Subcutaneous adipose tissue (tissue), 4 donors: ENCODE data around the gene NAGLU. TPM values are rescaled to one million over a fixed set of nuclear protein-coding genes. Genes with fewer than 3 reads are reported as not detected.

Experiments used
- total RNA-seq, 4 donors: library from RNA; depleted of rRNA; stranded (reverse); fragments of >200 nt; gene quantifications; one replicate each; pipeline ENCODE4 v1.1.0, GENCODE V29; 2016
- TF ChIP-seq, protein P1 (sequence below): fragments of 450-650 bp; IDR thresholded peaks from one replicate; pipeline ENCODE4 v1.5.1; 2016; ENCODE audit warnings: low read depth, mild to moderate bottlenecking, control low read depth, antibody characterized with exemption, moderate library complexity

Gene NAGLU
- total RNA-seq, 4 donors from 2014 or later: 43.5 to 123 (median 62.4) TPM

GRCh38 chr17:42554250-42555121 lies 18.4 kb downstream of the NAGLU start:
- TF ChIP-seq, protein P1, sequence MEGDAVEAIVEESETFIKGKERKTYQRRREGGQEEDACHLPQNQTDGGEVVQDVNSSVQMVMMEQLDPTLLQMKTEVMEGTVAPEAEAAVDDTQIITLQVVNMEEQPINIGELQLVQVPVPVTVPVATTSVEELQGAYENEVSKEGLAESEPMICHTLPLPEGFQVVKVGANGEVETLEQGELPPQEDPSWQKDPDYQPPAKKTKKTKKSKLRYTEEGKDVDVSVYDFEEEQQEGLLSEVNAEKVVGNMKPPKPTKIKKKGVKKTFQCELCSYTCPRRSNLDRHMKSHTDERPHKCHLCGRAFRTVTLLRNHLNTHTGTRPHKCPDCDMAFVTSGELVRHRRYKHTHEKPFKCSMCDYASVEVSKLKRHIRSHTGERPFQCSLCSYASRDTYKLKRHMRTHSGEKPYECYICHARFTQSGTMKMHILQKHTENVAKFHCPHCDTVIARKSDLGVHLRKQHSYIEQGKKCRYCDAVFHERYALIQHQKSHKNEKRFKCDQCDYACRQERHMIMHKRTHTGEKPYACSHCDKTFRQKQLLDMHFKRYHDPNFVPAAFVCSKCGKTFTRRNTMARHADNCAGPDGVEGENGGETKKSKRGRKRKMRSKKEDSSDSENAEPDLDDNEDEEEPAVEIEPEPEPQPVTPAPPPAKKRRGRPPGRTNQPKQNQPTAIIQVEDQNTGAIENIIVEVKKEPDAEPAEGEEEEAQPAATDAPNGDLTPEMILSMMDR: no peak

DNA sequence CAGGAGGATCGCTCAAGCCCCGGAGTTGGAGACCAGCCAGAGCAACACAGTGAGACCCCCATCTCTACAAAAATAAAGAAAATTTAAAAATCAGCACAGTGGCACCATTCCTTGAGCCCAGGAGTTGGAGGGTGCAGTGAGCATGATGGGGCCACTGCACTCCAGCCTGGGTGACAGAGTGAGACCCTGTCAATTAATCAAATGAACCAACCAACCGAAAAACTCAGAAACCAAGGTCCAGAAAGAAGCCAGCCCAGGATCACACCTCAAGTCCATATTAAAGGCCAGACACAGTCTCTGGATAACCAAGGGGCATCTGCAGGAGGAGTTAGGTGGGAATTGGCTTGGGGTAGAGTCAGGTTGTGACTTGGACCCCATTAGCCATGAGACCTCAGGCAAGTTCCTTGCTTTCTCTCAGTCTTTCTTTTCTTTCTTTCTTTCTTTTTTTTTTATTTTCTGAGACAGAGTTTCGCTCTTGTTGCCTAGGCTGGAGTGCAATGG lies 19.1 kb downstream of the NAGLU start:
- TF ChIP-seq, protein P1: no peak

GRCh38 chr17:42559075-42559474 lies 23.0 kb downstream of the NAGLU start:
- TF ChIP-seq, protein P1: no peak

GRCh38 chr17:42560246-42560645 lies 24.2 kb downstream of the NAGLU start:
- TF ChIP-seq, protein P1: no peak

DNA sequence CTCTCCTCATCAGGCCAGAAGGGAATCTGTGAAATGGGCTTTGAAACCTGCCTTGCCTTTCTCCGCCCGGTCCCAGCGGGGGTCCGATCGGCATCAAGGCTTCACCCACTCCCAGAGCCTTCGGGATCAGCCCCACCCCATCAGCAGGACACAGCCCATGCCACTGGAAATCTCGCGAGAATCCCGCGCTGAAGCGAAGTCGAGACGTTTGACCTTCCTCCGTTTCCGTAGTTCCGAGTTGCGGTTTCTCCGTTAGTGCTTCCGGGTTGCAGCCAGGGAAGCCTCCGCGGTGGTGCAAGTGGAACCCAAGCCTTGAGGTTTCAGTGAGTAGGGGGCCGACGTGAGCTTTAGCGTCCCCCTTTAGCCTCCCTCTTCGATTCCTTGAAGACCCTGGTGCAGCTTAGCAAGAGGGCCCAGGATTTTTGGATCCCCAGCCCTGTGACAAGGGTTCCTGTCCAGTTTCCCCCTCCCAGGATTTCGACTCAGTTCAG lies 25.9 kb downstream of the NAGLU start, which contains the start of gene COASY:
Gene COASY (plus strand): TSS at position 252 of the 491 bp plus-strand sequence. CDS start 475 bp downstream, outside the sequence.
- TF ChIP-seq, protein P1: no peak

GRCh38 chr17:42562388-42563142 lies 26.5 kb downstream of the NAGLU start:
- TF ChIP-seq, protein P1: no peak

- TF ChIP-seq, protein P1: no peak
Measured at GRCh38 chr17:42563143-42563509, 27.1 kb downstream of the NAGLU start.
